ENCODE measurements around the gene HIF3A. TPM values are rescaled to one million over a fixed set of nuclear protein-coding genes. Genes with fewer than 3 reads are reported as not detected.
A peak's percentile ranks its signal among the peaks of the same experiment; 100 is the strongest.

HIF3A gene
- total RNA-seq, 4 donors from 2014 or later = 98.2 to 268 (median 160) TPM

DNA sequence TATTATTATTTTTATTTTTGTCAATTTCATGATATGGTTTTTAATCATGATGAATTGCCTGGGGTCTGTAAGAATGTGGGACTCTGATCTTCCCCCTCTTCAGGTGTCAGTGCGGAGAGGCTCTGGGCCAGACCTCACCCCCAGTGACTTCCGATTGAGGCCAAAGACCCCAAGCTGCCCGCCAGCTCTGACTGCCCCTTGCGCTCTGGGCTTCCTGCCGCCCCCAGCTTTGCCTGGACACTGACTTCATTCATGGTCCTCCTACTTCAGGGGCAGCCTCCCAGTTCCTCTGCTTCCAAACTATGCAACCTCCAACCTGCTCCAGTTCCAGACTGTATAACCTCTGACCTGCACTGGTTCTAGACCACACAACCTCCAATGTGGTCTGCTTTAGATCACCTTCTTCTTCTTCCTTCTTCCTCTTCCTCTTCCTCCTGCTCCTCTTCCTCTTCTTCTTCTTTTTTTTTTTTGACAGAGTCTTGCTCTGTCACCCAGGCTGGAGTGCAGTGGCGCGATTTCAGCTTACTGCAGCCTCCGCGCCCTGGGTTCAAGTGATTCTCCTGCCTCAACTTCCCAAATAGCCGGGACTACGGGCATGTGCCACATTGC lies 43.3 kb downstream of the HIF3A start:
- WGBS = 94% methylated on average over 11 of the region's 11 CpGs
- TF ChIP-seq POLR2A (IDR thresholded peaks at IDR 0.05; ENCODE audit: low read depth) = no peak
- no peak for TF ChIP-seq POLR2AphosphoS5 (IDR thresholded peaks at IDR 0.05)
- TF ChIP-seq, protein P1, sequence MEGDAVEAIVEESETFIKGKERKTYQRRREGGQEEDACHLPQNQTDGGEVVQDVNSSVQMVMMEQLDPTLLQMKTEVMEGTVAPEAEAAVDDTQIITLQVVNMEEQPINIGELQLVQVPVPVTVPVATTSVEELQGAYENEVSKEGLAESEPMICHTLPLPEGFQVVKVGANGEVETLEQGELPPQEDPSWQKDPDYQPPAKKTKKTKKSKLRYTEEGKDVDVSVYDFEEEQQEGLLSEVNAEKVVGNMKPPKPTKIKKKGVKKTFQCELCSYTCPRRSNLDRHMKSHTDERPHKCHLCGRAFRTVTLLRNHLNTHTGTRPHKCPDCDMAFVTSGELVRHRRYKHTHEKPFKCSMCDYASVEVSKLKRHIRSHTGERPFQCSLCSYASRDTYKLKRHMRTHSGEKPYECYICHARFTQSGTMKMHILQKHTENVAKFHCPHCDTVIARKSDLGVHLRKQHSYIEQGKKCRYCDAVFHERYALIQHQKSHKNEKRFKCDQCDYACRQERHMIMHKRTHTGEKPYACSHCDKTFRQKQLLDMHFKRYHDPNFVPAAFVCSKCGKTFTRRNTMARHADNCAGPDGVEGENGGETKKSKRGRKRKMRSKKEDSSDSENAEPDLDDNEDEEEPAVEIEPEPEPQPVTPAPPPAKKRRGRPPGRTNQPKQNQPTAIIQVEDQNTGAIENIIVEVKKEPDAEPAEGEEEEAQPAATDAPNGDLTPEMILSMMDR (IDR thresholded peaks at IDR 0.05) = no peak
- no peak for TF ChIP-seq EP300 (IDR thresholded peaks at IDR 0.05)
- no peaks in the 10 kb centered on the region for H3K9me3 ChIP-seq
- intact Hi-C loops (cut with DNase I) = loop anchor here (5.0 to 10.0 kb wide), 2 partner anchors 33 to 55 kb away; no protein-coding TSS in a partner anchor
- peak overlapping the region in 1 of 4 donors; percentile 30 for H3K27ac ChIP-seq (replicated peaks in 1 of 4)
- no peak for DNase-seq (ENCODE audit: extremely low spot score)
- H3K36me3 ChIP-seq = peaks cover 61 to 80% (median 76%) of the 10 kb centered on the region in 4 donors
- H3K4me1 ChIP-seq = no peaks in the 10 kb centered on the region
- H3K4me3 ChIP-seq = no peak overlapping the region
- H3K27me3 ChIP-seq = no peaks in the 10 kb centered on the region

DNA sequence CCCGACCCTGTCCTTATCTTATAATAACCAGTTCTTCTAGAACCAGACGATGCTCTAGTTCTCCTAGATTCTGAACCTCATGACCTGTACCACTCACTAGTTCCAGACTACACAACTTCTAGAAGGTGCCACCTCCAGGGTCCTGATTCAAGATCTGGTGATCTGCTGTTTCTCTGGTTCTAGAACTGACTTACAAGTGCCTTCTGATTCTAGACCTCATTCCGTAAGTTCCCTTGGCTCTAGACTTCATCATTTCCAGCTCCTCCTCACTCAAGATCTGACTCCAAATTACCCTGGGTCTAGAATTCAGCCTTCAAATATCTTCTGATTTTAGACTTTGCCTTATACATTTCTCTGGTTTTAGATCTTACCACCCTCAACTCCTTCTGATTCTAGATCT lies 45.1 kb downstream of the HIF3A start:
- peaks cover 45 to 63% (median 59%) of the 10 kb centered on the region in 4 donors for H3K36me3 ChIP-seq
- H3K9me3 ChIP-seq = no peaks in the 10 kb centered on the region
- TF ChIP-seq, protein P1 (IDR thresholded peaks at IDR 0.05) = no peak
- TF ChIP-seq EP300 (IDR thresholded peaks at IDR 0.05) = no peak
- TF ChIP-seq POLR2A (IDR thresholded peaks at IDR 0.05; ENCODE audit: low read depth) = no peak
- no peak for TF ChIP-seq POLR2AphosphoS5 (IDR thresholded peaks at IDR 0.05)
- no peak overlapping the region for H3K27ac ChIP-seq (replicated peaks in 1 of 4)
- no peak overlapping the region for H3K4me3 ChIP-seq
- no peaks in the 10 kb centered on the region for H3K27me3 ChIP-seq
- H3K4me1 ChIP-seq = peaks cover 5 to 11% (median 9%) of the 10 kb centered on the region in 4 donors
- 95% methylated on average over 3 of the region's 3 CpGs for WGBS
- DNase-seq (ENCODE audit: extremely low spot score) = no peak
- intact Hi-C loops (cut with DNase I) = loop anchor here (5.0 to 10.0 kb wide), 2 partner anchors 35 to 57 kb away; no protein-coding TSS in a partner anchor

DNA sequence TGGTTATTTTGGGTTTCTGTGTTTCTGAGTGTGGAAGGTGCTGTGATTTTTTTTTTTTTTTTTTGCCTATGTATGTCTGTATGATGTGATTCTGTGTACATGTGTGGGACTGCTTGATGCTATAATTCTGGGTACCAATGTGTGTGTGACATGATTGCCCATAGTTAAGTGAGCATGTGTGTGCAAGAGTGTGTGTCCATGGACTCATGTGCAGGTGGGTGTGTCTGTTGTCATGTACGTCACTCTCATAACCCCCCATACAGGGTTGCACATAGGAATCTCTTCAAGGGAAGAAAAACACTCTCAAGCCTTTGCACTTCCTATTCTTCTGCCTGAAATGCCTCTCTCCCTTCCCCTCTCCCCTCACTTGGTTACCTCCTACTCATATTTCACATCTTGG lies 47.5 kb downstream of the HIF3A start:
- intact Hi-C loops (cut with DNase I) = loop anchor here (5.0 to 10.0 kb wide), 2 partner anchors 37 to 60 kb away; no protein-coding TSS in a partner anchor
- Histone ChIP-seq H3K4me1 (peaks cover 25 to 32% (median 30%) of the 10 kb centered on the region in 4 donors), H3K4me3 (no peak overlapping the region), H3K27ac (replicated peaks in 1 of 4) (no peak overlapping the region), H3K9me3 (no peaks in the 10 kb centered on the region), H3K27me3 (no peaks in the 10 kb centered on the region), H3K36me3 (peaks cover 20 to 38% (median 35%) of the 10 kb centered on the region in 4 donors)
- TF ChIP-seq POLR2AphosphoS5 (IDR thresholded peaks at IDR 0.05) (no peak), POLR2A (IDR thresholded peaks at IDR 0.05; ENCODE audit: low read depth) (no peak), EP300 (IDR thresholded peaks at IDR 0.05) (no peak)
- TF ChIP-seq, protein P1 (IDR thresholded peaks at IDR 0.05) = no peak
- 60% methylated on average over 1 of the region's 1 CpG for WGBS
- no peak for DNase-seq (ENCODE audit: extremely low spot score)

DNA sequence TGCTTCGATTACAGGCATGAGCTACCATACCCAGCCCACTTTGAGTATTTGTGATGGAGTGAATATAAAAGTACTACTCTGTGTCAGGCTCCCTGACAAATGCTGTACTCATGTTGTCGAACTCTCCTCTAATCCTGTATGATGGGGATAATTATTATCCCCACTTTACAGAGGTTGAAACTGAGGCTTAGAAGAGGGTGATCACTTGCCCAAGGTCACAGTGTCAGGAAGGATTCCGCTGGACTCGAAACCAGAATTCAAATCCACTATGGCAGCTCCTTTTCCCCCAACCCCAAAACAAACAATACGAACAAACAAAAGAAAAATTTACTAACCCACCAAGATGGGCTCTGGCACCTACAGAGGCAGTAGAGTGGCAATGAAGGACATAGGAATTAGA lies 48.3 kb downstream of the HIF3A start:
- H3K36me3 ChIP-seq = peaks cover 12 to 30% (median 27%) of the 10 kb centered on the region in 4 donors
- TF ChIP-seq POLR2AphosphoS5 (IDR thresholded peaks at IDR 0.05) (no peak), EP300 (IDR thresholded peaks at IDR 0.05) (no peak), POLR2A (IDR thresholded peaks at IDR 0.05; ENCODE audit: low read depth) (no peak)
- TF ChIP-seq, protein P1 (IDR thresholded peaks at IDR 0.05) = no peak
- H3K4me1 ChIP-seq = peaks cover 33 to 40% (median 38%) of the 10 kb centered on the region in 4 donors
- peak overlapping the region in 2 of 4 donors; percentile 83 to 86 for H3K27ac ChIP-seq (replicated peaks in 1 of 4)
- no peaks in the 10 kb centered on the region for H3K9me3 ChIP-seq
- no peak overlapping the region for H3K4me3 ChIP-seq
- no peak for DNase-seq (ENCODE audit: extremely low spot score)
- intact Hi-C loops (cut with DNase I) = loop anchor here (10.0 kb wide), 1 partner anchor 60 kb away; no protein-coding TSS in a partner anchor
- no peaks in the 10 kb centered on the region for H3K27me3 ChIP-seq
- WGBS = 89% methylated on average over 5 of the region's 5 CpGs
